GM19099 (cell line): ENCODE data around the gene SH2D3C.
A peak's percentile ranks its signal among the peaks of the same experiment; 100 is the strongest.

Source experiments
- POLR2A ChIP-seq: IDR thresholded peaks from 3 replicates; pipeline ENCODE4 v1.6.1; 2011; ENCODE audit warnings: low read depth; ENCODE audit not compliant: insufficient read length; ENCODE audit errors: extremely low read depth

SH2D3C gene

DNA sequence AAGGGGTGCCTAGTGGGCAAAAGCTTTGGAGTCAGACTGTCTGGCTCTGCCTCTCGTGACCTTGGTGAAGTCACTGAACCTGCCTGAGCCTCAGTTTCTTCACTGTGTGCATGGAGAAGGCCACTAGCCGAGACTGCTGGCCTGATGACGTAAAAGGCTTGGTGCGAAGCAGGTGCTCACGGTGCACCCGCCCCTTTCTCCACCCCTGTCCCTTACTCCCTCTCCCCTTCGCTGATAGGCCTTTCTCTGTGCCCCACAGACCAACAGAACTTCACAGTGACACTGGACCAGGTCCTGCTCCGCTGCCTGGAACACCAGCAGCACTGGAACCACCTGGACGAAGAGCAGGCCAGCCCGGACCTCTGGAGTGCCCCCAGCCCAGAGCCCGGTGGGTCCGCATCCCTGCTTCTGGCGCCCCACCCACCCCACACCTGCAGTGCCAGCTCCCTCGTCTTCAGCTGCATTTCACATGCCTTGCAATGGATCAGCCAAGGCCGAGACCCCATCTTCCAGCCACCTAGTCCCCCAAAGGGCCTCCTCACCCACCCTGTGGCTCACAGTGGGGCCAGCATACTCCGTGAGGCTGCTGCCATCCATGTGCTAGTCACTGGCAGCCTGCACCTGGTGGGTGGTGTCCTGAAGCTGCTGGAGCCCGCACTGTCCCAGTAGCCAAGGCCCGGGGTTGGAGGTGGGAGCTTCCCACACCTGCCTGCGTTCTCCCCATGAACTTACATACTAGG, 34.6 kb upstream of the SH2D3C start:
- no peak for TF ChIP-seq POLR2A

DNA sequence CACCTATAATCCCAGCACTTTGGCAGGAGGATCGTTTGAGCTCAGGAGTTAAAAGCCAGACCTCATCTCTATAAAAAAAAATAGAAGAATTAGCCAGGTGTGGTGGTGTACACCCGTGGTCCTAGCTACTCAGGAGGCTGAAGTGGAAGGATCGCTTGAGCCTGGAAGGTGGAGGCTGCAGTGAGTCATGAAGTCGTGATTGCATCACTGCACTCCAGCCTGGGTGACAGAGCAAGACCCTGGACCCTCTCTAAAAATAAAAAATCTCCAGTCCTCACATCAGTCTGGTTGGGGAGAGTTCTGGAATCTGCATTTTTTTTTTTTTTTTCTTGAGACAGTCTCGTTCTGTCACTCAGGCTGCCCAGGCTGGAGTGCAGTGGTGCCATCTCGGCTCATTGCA, 33.5 kb upstream of the SH2D3C start:
- no peak for TF ChIP-seq POLR2A

- TF ChIP-seq POLR2A = no peak
These were observed 32.1 kb upstream of the SH2D3C start for GRCh38 chr9:127810378-127811187.

- TF ChIP-seq POLR2A = no peak
These were observed 31.3 kb upstream of the SH2D3C start for GRCh38 chr9:127809540-127810377.

DNA sequence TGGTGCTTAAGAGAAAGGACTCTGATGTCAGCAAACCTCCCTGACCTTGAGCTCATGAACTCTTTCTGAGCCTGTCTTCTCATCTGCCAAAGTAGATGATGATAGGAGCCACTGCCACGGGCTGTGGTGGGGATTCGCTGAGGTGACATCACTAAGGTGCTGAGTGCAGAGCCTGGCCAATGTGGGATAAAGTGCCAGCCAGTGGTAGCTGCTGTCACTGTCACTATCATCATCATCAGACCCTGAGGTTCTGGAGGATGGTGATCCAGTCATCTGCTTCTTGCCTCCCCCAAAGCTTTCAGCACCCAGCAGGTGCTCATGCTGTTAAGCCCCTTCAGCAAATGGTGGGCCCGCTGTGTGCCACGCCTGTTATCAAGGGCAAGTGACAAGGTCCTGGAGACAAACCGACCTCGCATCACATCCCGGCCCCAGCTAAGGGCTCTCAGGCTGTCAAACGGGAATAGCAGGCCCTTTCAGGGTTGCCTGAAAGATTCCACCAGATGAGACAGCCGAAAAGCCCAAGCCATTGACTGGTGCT, 30.6 kb upstream of the SH2D3C start:
- TF ChIP-seq POLR2A = no peak

GRCh38 chr9:127808347-127809001, 30.0 kb upstream of the SH2D3C start:
- no peak for TF ChIP-seq POLR2A

GRCh38 chr9:127806871-127807270, 28.4 kb upstream of the SH2D3C start:
- no peak for TF ChIP-seq POLR2A

DNA sequence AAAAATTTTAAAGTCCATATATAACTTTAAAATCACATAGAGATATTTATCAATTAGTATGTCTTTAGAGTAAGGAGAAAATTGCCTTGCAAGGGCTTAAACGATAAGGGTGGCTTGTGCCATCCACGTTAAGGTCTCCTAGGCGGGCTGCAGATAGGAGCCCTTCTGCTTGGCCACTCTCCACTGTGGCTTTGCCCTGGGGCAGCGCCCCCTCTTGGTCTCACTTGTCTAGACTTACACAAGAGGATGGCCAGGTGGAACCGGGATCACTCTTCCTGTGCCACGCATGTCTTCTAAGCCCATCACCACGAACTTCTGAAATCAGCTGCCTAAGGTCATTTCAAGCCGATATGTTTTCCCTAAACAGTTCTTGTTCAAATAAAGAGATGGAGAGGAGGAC, 27.2 kb upstream of the SH2D3C start:
- TF ChIP-seq POLR2A = no peak

DNA sequence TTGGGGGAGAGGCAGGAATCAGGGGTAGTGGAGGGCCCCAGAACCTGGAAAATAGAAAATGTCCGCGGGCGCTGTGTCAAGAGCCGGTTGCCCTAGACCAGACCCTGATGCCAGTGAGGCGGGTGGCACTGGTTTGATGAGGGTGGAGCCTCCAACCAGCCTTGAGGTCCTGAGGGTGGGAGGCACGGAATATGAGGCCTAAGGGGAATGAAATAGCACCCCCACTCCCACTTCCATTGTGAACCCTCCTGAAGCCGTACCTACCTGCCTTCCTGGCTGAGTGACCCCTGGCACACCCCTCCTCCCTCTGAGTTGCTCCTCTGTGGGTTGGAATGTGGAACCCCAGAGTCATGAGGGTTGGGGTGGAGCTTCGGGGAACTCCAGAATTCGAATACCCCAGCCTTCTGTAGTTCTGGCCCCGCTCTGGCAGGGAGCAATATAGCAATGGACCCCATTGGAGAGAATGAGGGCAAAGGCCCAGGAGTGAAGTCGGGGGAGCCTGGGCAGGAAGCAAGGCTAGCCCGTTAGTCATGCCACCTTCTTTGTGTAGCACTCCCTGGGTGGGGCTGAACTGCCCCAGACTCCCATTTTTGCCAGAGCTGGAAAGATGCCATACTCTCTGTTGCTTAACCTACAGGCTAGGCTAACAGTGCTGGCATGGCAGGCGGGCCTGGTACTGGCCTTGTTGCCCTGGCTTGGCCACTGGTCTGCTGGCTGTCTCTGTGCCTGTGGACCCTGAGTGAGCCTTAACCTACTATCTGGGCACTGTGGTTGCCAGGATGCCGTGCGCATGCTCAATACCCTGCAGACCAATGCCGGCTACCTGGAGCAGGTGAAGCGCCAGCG, 25.3 kb upstream of the SH2D3C start:
- TF ChIP-seq POLR2A = no peak

DNA sequence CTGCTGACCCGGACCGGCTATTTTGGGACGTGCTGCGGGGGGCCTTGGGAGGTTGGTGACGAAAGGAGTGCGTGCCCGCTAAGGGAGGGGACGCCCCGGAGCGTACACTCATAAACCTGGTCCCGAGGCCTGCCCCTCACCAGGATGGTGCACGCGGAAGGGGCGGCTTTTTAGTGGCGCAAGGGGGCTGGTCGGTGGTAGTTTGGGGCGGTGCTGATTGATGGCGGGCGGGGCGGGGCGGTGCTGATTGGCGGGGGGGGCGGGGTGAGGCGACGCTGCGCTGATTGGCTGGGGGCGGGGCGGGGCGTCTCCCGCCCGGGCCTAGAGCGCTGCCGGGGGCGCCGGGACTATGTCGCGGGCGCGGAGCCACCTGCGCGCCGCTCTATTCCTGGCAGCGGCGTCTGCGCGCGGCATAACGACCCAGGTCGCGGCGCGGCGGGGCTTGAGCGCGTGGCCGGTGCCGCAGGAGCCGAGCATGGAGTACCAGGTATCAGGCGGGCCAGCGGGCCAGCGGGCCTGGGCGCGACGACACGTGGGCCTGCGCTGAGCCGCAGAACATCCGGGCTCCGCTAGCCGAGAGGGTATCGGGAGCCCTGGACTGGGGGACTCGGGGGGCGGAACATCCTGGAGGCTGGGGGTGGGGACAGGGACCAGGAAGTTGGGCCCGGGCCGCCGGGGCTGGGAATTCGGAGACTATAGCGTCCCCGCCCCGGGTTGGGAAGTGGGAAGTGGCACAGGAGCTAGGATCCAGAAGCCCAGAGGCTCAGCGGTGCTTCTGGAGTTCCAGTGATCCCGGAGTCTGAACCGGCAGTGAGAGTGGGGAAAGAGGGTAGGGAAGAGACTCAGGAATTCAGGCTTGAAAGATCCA, 24.3 kb upstream of the SH2D3C start, which contains the start of gene FPGS:
FPGS (plus strand) TSS at position 307 of the 868 bp plus-strand sequence; CDS start at position 350, 43 bp downstream.
- TF ChIP-seq POLR2A = peak; percentile 91

DNA sequence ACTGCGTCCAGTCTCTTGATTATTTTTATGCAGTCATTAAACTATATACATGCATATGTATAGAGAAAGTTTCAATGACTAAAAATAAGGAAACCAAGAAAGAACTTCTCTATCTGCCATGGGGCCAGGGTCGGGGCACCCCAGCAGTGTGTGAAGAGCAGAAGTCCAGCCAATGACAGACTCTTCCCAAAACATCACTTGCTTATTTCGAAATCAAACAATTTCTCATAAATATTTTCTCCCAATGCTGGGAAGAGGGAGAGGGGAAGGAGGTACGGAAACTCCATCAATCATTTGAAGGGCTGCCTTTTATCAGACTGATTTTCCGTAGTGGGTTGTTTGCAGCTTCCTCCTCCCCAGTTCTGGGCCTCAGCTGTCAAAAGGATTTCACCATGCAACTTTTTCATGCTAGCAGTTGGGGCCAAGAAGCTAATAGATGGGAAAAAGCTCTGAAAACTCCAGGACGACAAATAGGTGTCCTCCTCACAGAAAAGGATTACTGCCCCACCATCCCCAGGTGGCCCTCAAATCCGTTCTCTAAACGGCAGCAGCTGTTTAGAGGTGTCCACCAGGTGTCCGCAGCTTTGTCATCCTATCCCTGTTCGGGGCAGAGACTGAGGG, 23.6 kb upstream of the SH2D3C start:
- TF ChIP-seq POLR2A = no peak

GRCh38 chr9:127796852-127797370, 18.4 kb upstream of the SH2D3C start:
- no peak for TF ChIP-seq POLR2A
